ENCODE data around the gene MGAT4D.
"Not testable (repeated sequence)": the region's sequence is repeated elsewhere in the genome, so short reads cannot be mapped to it uniquely, and the experiment has no call there.

Gene MGAT4D

DNA sequence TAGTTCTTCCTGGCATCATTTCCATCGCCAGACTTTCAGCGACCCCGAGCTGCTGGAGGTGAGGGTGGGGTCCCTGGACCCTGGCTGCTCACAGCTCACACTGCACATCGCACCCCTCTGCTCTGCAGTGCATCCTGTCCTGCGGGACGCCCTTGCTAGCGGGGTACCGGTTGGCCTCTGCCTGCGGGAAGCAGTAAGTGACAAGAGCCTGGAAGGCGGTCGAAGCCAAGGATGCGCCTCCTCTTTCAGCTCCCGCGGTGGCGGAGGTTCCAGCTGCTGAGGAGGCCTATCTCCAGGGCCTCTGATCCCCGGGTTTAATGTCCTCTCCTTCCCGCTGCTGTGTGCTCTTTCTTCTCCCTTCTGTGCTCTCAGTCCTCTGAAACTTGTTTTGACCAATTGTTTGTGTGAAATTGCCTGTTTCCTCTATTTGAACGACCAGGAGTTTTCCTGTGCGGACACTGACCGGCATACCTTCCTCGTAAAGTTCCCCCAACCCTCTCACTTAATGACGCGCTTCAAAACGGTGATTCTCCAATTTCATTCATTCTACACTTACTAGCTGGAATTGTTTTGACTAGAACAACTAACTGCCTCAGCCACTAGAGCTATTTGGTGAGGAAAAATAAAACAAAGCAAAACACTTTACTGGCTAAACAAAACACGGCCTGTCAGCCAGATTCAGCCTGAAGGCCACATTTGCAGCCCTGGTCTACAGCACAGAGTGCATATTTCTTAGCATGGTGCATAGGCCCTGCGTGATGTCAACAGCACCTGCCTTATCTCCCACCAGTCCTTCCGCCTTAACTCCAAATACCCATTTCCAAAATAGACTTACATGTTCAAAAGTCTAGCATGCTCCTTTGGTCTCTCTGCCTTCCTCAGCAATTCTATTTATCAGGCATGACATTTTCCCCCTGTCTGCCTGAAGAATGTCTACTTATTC lies 28.0 kb downstream of the MGAT4D start:
- Mint-ChIP-seq H3K9me3 (no peaks in the 10 kb centered on the region), H3K36me3 (ENCODE audit: insufficient read depth) (no peaks in the 10 kb centered on the region), H3K27me3 (peaks cover 26 to 29% of the 10 kb centered on the region in 2 donors), H3K4me1 (ENCODE audit: low read depth in 2 of 2) (no peaks in the 10 kb centered on the region), H3K27ac (no peak overlapping the region), H3K4me3 (no peak overlapping the region)
- no peak for DNase-seq
- ATAC-seq (replicated peaks) = no peak

- no peak for DNase-seq
- no peak for ATAC-seq (replicated peaks)
- Mint-ChIP-seq H3K4me3 (no peak overlapping the region), H3K27ac (no peak overlapping the region), H3K4me1 (ENCODE audit: low read depth in 2 of 2) (no peaks in the 10 kb centered on the region), H3K36me3 (ENCODE audit: insufficient read depth) (no peaks in the 10 kb centered on the region), H3K9me3 (no peaks in the 10 kb centered on the region), H3K27me3 (peaks cover 30% of the 10 kb centered on the region in 2 donors)
Measured at GRCh38 chr4:140466146-140466545, 31.9 kb downstream of the MGAT4D start.

GRCh38 chr4:140463614-140464013 lies 34.5 kb downstream of the MGAT4D start:
- Mint-ChIP-seq H3K27me3 (peaks cover 16 to 24% of the 10 kb centered on the region in 2 donors), H3K36me3 (ENCODE audit: insufficient read depth) (no peaks in the 10 kb centered on the region)

GRCh38 chr4:140463182-140463581 lies 34.9 kb downstream of the MGAT4D start:
- Mint-ChIP-seq H3K27ac (no peak overlapping the region), H3K9me3 (no peaks in the 10 kb centered on the region), H3K4me3 (no peak overlapping the region), H3K36me3 (ENCODE audit: insufficient read depth) (no peaks in the 10 kb centered on the region), H3K4me1 (ENCODE audit: low read depth in 2 of 2) (no peaks in the 10 kb centered on the region), H3K27me3 (peaks cover 16 to 24% of the 10 kb centered on the region in 2 donors)
- no peak for ATAC-seq (replicated peaks)
- no peak for DNase-seq

More at GRCh38 chr4:140463614-140464013, 34.5 kb downstream of the MGAT4D start:
- H3K27ac Mint-ChIP-seq = no peak overlapping the region
- ATAC-seq (replicated peaks) (no peak), DNase-seq (no peak)
- H3K4me1 Mint-ChIP-seq (ENCODE audit: low read depth in 2 of 2) = no peaks in the 10 kb centered on the region
- H3K9me3 Mint-ChIP-seq = no peaks in the 10 kb centered on the region
- no peak overlapping the region for H3K4me3 Mint-ChIP-seq

DNA sequence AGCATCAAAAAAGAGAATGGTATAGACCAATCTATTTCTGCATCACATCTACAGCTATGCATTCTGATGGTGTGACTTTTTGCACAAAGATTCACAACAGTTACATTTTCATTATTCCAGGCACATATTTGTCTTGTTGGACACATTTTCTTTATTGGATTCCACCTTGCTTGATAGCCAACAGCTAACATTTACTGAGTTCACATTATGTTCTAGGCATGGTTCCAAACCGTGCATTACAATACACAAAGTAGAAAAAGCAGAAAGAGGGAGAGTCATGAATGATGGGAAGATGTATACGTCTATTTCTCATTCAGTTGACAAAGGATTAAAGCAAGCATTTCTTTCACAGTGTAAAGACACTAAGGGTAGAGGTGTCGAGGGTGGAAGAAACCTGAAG lies 47.7 kb downstream of the MGAT4D start:
- H3K4me1 Mint-ChIP-seq (ENCODE audit: low read depth in 2 of 2) = no peaks in the 10 kb centered on the region
- DNase-seq (no peak), ATAC-seq (replicated peaks) (no peak)
- H3K27me3 Mint-ChIP-seq = peaks cover 43 to 54% of the 10 kb centered on the region in 2 donors
- H3K9me3 Mint-ChIP-seq = no peaks in the 10 kb centered on the region
- H3K27ac Mint-ChIP-seq = no peak overlapping the region
- H3K4me3 Mint-ChIP-seq = no peak overlapping the region
- H3K36me3 Mint-ChIP-seq (ENCODE audit: insufficient read depth) = peaks cover 3% of the 10 kb centered on the region

GRCh38 chr4:140448830-140449229 lies 49.3 kb downstream of the MGAT4D start:
- Mint-ChIP-seq H3K27me3 (peaks cover 37 to 48% of the 10 kb centered on the region in 2 donors), H3K9me3 (no peaks in the 10 kb centered on the region), H3K27ac (no peak overlapping the region), H3K36me3 (ENCODE audit: insufficient read depth) (peaks cover 3% of the 10 kb centered on the region), H3K4me3 (no peak overlapping the region), H3K4me1 (ENCODE audit: low read depth in 2 of 2) (no peaks in the 10 kb centered on the region)
- ATAC-seq (replicated peaks) = no peak
- no peak for DNase-seq

- H3K27ac Mint-ChIP-seq = no peak overlapping the region
- no peaks in the 10 kb centered on the region for H3K9me3 Mint-ChIP-seq
- ATAC-seq (replicated peaks) (no peak), DNase-seq (no peak)
- H3K4me3 Mint-ChIP-seq = no peak overlapping the region
- H3K4me1 Mint-ChIP-seq (ENCODE audit: low read depth in 2 of 2) = no peaks in the 10 kb centered on the region
- H3K27me3 Mint-ChIP-seq = peaks cover 32 to 44% of the 10 kb centered on the region in 2 donors
- H3K36me3 Mint-ChIP-seq (ENCODE audit: insufficient read depth) = no peaks in the 10 kb centered on the region
Measured at GRCh38 chr4:140448162-140448561, 49.9 kb downstream of the MGAT4D start.

DNA sequence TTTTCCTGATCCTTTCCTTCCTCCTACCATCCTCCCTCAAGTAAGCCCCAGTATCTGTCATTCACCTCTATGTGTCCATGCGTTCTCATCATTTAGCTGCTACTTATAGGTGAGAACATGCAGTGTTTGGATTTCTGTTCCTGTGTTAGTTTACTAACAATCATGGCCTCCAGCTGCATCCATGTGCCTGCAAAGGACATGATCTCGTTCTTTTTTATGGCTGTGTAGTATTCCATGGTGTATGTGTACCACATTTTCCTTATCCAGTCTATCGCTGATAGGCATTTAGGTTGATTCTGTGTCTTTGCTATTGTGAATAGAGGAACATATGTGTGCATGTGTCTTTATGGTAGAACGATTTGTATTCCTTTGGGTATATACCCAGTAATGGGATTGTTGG lies 53.7 kb downstream of the MGAT4D start:
- H3K27ac Mint-ChIP-seq; DNase-seq; H3K9me3 Mint-ChIP-seq; ATAC-seq (replicated peaks); H3K36me3 Mint-ChIP-seq (ENCODE audit: insufficient read depth); H3K4me1 Mint-ChIP-seq (ENCODE audit: low read depth in 2 of 2); H3K4me3 Mint-ChIP-seq: not testable (repeated sequence)
- peaks cover 25 to 37% of the 10 kb centered on the region in 2 donors for H3K27me3 Mint-ChIP-seq

- Mint-ChIP-seq H3K9me3 (no peaks in the 10 kb centered on the region), H3K4me3 (no peak overlapping the region), H3K36me3 (ENCODE audit: insufficient read depth) (no peaks in the 10 kb centered on the region), H3K27me3 (peaks cover 0 to 12% of the 10 kb centered on the region in 2 donors), H3K4me1 (ENCODE audit: low read depth in 2 of 2) (no peaks in the 10 kb centered on the region), H3K27ac (no peak overlapping the region)
- ATAC-seq (replicated peaks) (no peak), DNase-seq (no peak)
Measured at GRCh38 chr4:140439644-140440142, 58.4 kb downstream of the MGAT4D start.

DNA sequence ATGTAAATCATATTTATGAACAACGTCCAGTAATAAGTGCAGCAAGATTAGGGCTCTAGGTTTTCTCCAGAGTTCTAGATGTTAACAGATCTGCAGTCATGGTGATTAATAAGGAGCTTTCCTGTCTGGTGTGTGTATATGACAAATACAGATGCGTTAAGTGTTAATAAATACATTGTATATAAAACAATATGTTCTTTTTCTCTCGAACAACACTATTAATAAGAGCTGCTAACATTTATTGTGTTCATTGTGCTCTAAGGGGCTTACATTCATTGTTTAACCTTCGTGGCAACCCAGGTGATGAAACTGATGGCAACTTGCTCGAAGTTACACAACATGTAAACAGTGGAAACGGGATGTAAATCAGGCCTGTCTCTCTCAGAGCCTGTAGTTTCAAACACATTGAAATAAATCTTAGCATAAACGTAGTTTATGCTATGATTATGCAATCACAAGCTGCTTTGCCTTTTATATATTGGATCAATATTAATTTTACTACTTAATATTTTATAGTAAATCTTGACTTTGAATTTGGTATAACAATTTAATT lies 70.1 kb downstream of the MGAT4D start:
- H3K4me1 Mint-ChIP-seq (ENCODE audit: low read depth in 2 of 2) = peaks cover 3 to 5% of the 10 kb centered on the region in 2 donors
- no peak for DNase-seq
- H3K36me3 Mint-ChIP-seq (ENCODE audit: insufficient read depth) = no peaks in the 10 kb centered on the region
- H3K4me3 Mint-ChIP-seq = peak overlapping the region; percentile 76 to 78
- ATAC-seq (replicated peaks) = no peak
- H3K27ac Mint-ChIP-seq = no peak overlapping the region
- H3K27me3 Mint-ChIP-seq = peaks cover 63 to 83% of the 10 kb centered on the region in 2 donors
- no peaks in the 10 kb centered on the region for H3K9me3 Mint-ChIP-seq

GRCh38 chr4:140427106-140427918 lies 70.8 kb downstream of the MGAT4D start, which contains the start of gene CLGN:
CLGN (minus strand) TSS chr4:140427648; CDS start chr4:140413078, 14,570 bp downstream.
- no peaks in the 10 kb centered on the region for H3K9me3 Mint-ChIP-seq
- DNase-seq (peak; percentile 1 to 5 (median 4)), ATAC-seq (replicated peaks) (peak; percentile 63)
- no peak within 1 kb of the TSS for H3K27ac Mint-ChIP-seq
- H3K27me3 Mint-ChIP-seq = peaks cover 59 to 85% of the 10 kb centered on the region in 2 donors
- peak within 1 kb of the TSS; percentile 76 to 78 for H3K4me3 Mint-ChIP-seq
- no peaks in the 10 kb centered on the region for H3K36me3 Mint-ChIP-seq (ENCODE audit: insufficient read depth)
- peaks cover 3 to 5% of the 10 kb centered on the region in 2 donors for H3K4me1 Mint-ChIP-seq (ENCODE audit: low read depth in 2 of 2)

DNA sequence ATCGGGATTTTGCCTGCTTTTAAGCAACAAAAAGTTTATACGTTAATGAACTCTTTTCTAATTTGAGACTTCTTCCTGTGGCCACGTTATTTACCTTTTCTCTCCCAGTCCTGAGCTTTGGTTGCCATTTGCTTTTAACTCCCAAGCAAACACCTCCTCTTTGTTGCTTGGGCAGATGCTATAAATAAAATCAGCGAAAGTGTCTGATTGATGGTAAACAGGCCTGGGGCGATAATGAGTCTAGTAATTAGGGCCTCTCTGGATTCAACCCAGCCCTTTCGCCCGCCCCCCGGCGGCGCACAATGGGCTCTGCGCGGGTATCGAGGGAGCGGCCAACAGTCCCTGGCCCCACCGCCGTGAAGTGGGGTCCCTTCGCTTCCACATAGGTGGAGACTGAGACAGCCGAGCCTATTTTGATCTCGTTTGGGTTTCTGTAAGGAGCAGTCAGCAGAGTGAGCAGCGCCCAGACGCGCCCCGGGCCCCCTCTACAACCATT lies 71.4 kb downstream of the MGAT4D start:
- Mint-ChIP-seq H3K9me3 (no peaks in the 10 kb centered on the region), H3K4me3 (peak overlapping the region; percentile 26 to 76), H3K4me1 (ENCODE audit: low read depth in 2 of 2) (peaks cover 3 to 5% of the 10 kb centered on the region in 2 donors), H3K27me3 (peaks cover 55 to 78% of the 10 kb centered on the region in 2 donors), H3K27ac (no peak overlapping the region), H3K36me3 (ENCODE audit: insufficient read depth) (no peaks in the 10 kb centered on the region)
- no peak for ATAC-seq (replicated peaks)
- no peak for DNase-seq

- Mint-ChIP-seq H3K9me3 (no peaks in the 10 kb centered on the region), H3K27me3 (peaks cover 38 to 48% of the 10 kb centered on the region in 2 donors), H3K36me3 (ENCODE audit: insufficient read depth) (no peaks in the 10 kb centered on the region), H3K4me3 (no peak overlapping the region), H3K27ac (no peak overlapping the region), H3K4me1 (ENCODE audit: low read depth in 2 of 2) (peaks cover 3 to 5% of the 10 kb centered on the region in 2 donors)
- ATAC-seq (replicated peaks) (no peak), DNase-seq (no peak)
Measured at GRCh38 chr4:140423106-140423505, 75.0 kb downstream of the MGAT4D start.
